Activated T-cell treated with anti-CD3 and anti-CD28 coated beads for 4 hours (primary cell): ENCODE results near the gene PWWP2B.

Source experiments
- DNase-seq: peaks from one replicate; pipeline ENCODE4 v3.0.0-alpha.2; 2020

Gene PWWP2B

DNA sequence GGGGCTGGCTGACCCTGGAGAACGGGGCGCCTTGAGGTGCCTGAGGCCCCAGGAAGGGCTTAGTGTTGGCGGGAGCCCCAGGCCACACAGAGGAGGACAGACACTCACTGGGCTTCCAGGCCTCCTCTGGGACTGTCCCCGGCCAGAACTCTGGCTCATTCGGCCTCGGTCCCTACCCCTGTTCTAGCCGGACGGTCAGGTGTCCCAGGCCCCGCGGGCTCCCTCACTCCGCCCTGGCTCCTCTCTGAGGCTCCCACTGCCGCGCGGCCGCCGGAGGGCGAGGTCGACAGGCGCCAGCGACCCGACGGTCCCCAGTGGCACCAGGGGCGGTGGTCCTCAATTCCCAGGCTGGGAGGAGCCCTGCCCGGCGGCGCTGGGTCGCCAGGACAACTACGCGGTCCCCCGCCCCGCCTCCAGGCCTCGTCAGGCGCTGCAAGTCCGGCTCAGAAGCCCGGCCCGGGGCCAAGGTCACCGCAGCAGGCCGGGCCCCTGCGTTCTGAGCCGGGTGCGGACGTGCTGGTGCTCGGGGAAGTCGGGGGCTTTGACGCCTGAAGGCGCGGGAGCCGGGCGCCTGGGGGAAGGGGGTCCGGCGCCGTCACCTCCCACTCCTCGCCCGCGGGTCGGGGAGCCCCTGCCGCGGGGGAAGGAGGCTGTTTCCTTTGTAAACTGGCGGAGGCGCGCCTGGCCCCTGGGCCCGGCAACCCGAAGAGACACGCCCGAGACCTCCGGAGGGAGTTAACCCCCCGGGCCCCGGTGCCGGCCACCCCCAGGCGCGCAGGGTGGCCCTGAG lies 1.1 kb upstream of the PWWP2B start:
- no peak for DNase-seq

DNA sequence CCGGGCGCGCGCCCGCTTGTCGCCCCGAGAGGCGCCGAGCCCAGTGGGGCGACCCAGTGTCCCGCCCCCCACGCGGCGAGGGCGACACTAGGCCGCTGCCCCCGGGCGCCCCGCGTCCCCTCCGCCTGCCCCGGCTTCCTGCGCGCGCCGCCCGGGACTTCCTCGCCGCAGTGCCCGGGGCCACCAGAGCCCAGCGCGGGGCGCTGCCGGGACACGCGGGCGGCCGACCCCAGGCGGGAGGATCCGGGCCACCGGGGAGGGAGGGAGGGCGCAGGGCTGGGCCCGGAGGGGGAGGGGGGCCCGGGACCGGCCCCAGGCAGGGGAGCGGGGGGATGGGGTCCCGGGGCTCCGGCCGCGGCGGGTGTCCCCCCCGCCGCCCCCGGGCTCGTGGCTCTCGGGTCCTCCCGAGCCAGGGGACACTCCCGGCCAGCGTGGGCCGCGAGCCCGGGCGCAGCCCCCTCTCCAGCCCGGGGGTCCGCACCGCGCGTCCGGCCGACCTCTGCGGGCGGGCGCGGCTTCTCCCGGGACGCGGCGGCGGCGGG lies 435 bp upstream of the PWWP2B start:
- DNase-seq: peak; percentile 42

- no peak for DNase-seq
These were observed 918 bp downstream of the PWWP2B start for GRCh38 chr10:132397671-132398565.

DNA sequence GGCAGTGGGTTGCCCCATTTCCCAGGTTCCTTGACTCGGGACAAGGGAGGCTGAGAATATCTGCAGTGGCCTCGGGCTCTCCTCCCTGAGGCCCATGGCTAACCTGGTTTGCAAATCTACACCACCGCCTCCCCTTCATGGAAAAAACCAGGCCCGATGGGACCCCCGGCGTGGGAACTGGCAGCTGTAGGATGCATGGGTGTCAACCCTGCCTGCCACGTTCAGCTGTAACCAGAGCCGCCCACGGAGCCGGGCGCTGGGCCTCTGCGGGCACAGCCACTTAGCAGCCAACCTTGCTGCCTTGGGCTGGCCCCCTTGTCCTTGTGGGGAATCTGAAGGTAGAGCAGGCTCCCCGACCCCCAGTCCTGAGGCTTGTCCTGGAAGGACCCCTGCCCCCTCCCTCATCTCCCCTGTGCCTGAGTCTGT lies 1.6 kb downstream of the PWWP2B start:
- DNase-seq: no peak

- DNase-seq: no peak
These were observed 2.4 kb downstream of the PWWP2B start for GRCh38 chr10:132399117-132400035.

- no peak for DNase-seq
These were observed 3.1 kb downstream of the PWWP2B start for GRCh38 chr10:132400041-132400546.

DNA sequence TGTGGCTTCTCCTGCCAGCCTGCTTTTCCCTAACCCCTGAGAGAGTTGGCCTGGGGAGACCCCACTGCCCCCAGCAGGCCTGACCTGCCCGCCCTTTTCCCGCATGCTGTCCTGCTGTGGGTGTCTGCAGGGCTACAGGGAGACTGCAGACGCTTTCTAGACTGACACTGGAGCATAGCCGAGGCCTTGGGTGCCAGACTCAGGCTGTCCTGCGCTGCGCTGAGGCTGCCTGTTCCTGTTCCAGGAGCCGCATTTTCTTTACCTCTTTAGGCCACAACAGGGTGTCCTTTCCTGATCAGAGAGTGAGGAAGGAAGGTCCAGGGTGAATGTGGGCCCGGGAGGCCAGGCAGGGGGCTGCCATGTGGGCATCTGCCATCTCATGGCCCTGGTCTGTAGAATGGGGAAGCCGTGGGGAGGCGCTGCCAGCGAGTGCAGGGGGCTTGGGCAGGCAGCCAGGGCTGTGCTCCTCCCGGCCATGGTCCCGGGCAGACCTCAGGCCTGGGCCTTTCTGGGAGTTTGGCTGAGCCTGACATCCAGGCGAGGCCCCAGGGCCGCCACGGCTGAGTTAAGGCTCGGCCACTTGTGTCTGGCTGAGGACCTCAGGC lies 3.6 kb downstream of the PWWP2B start:
- DNase-seq: no peak

DNA sequence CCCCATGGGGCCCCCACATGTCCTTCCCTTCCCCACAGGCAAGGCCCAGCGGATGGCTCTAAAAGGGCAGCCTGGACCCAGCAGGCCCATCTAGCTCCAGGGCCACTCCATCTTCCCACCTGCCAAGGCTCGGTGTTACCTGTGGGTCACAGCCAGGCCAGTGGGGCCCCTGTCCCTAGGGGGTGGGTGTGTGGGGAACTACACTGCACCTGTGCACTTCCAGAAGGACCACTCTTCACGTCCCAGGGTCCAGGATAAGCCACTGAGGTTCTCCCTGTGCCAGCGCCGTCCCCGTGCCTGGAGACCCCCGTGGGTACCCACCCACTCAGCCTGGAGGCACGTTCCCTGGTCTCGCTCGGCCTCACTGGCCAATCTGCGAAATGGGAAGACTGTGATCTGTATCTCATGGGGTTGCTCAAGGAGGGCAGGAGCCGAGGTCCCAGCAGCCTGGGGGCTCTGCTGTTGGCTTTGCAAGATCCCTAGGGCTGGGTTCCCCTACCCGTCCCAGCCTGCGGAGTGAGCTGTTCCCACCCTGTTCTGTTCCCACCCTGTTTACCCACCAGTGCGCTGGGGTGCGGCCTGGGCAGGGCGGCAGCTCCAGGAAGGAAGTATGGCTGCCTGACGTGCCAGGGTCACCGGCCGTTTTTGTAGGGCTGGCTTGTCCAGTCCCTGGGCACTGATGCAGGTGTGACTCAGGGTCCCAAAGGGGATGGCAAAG lies 4.6 kb downstream of the PWWP2B start:
- DNase-seq: no peak

DNA sequence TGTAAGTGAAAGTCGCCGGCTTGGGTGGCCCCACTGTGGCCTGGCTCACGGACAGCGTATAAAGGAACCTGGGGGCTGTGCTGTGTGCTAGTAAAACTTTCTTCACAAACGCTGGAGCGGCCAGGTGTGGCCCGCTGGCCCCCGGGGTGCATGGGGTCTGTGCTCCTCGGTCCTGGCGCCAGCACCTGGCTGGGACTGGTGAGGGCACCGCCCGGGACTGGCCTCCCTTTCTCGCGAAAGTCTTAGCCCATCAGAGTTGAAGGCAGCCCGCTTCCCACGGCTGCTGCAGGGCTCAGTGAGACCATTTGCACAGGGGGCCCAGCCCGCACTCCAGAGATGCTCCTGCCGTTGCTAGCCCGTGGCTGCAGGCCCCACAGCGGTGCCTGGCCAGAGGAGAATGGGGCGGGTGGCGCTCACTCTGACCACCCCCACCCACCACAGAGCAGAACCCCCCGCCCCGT lies 5.8 kb downstream of the PWWP2B start:
- DNase-seq: no peak

GRCh38 chr10:132403511-132404168 lies 6.6 kb downstream of the PWWP2B start:
- no peak for DNase-seq

DNA sequence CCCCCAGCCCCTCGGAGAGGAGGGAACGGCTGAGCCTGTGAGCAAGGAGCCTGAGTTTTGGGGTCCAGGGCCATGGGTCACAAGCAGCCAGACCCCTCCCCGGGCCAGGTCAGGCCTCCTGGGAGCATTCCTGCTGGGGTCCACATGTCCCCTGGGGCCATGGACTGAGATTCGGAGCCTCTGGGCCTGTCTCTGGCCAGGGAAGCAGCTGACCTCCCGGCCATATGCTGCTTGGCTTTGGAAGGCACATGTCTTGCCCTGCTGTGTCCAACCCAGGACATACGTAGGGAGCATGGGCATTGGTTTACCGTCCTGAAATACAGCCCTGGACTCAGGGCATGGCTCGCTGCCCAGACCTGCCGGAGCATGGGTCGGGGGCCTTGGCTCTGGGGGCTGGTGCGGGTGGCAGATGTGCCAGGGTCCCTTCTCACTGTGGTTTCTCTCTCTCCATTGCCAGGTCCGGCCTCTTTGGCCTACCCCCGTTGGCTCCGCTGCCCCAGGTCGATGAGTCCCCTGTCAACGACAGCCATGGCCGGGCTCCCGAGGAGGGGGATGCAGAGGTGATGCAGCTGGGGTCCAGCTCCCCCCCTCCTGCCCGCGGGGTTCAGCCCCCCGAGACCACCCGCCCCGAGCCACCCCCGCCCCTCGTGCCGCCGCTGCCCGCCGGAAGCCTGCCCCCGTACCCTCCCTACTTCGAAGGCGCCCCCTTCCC lies 7.3 kb downstream of the PWWP2B start:
- no peak for DNase-seq

DNA sequence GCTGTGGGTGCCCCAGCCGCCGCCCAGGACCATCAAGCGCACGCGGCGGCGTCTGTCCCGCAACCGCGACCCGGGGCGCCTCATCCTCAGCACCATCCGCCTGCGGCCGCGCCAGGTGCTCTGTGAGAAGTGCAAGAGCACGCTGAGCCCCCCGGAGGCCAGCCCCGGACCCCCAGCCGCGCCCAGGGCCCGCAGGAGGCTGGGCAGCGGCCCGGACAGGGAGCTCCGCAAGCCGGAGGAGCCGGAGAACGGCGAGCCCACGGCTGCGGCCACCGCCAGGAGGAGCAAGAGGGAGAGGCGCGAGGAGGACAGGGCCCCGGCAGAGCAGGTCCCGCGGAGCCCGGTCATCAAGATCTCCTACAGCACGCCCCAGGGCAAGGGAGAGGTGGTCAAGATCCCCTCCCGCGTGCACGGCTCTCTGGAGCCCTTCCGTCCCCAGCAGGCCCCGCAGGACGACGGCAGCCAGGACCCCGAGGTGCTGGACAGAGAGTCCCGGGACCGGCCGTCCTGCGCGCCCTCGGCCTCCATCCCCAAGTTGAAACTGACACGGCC lies 8.0 kb downstream of the PWWP2B start:
- DNase-seq: no peak

DNA sequence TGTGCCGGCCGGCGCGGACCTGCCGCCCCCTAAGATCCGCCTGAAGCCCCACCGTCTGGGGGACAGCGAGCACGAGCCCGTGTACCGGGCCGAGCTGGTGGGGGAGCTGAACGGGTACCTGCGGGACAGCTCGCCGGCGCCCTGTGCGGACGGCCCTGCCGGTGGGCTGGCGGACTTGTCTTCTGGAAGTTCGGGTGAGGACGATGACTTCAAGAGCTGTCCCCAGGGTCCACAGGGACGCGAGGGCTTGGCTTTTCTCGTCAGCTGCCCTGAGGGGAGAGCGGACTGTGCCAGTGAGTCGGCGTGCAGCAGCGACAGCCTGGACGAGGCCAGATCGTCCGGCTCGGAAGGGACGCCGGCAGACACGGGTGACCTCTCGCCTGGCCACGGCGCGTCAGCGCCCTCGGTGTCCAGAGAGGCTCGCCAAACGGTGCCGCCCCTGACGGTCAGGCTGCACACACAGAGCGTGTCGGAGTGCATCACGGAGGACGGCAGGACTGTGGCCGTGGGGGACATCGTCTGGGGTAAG lies 8.5 kb downstream of the PWWP2B start:
- no peak for DNase-seq

DNA sequence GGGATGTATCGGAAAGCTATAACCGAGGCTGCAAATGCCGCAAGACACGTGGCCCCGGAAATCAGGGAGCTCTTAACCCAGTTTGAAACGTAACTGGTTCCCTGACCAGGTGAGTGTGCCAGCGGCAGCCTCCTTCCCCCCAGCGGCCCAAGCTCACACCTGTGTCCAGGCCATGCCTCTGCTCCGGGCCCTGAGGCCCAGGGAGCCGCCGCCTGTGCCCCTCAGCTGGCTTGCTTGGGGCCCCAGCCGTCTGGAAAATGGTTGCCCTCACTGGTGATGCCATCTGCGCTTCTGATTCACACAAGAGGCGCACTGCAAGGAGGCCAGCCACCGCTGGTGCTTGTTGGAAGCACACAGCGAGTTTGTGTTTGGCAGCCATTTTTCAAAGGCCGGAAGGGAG lies 9.2 kb downstream of the PWWP2B start:
- DNase-seq: no peak

- DNase-seq: no peak
These were observed 9.8 kb downstream of the PWWP2B start for GRCh38 chr10:132406750-132407149.

DNA sequence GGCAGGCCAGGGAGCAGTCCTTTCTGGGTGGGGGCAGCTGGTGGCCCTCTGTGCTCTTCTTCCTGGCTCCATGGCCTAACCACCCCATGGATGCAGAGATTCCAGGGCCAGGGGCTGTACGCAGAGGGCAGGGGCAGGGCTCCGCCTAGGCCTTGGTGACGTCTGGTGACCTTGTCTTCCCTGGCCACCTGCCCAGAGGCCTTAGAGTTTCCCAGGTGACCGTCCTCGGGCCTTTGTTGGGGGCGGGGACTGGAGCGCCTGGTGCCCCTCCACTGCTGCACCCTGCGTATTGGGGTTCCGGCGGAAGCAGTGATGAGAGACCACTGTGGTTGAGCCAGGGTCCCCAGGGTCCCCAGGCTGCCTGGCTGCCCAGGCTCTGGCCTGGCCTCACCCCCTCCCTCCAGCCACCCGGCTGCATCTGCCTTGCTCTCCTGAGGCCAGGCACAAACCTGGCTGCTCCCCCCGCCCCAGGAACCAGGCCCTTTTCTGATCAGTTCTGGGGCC lies 10.3 kb downstream of the PWWP2B start:
- DNase-seq: no peak

GRCh38 chr10:132407846-132408278 lies 10.9 kb downstream of the PWWP2B start:
- no peak for DNase-seq

GRCh38 chr10:132408367-132408781 lies 11.4 kb downstream of the PWWP2B start:
- DNase-seq: no peak
